NB4 (cell line): ENCODE measurements around the gene IFNA14.
A peak's percentile ranks its signal among the peaks of the same experiment; 100 is the strongest.
"Not testable (repeated sequence)": the region's sequence is repeated elsewhere in the genome, so short reads cannot be mapped to it uniquely, and the experiment has no call there.

ENCODE experiments used
- DNase-seq: peaks from one replicate; pipeline ENCODE4 v3.0.0; 2010; ENCODE audit warnings: low read depth
- H3K4me3 ChIP-seq: one replicate; pipeline ENCODE4 v1.5.1; 2011; ENCODE audit warnings: mild to moderate bottlenecking, low read depth, low read length, moderate library complexity
- CTCF ChIP-seq: IDR thresholded peaks from one replicate; pipeline ENCODE4 v1.5.1; 2012; ENCODE audit warnings: low read depth, low read length
- MYC ChIP-seq: IDR thresholded peaks from 2 replicates; pipeline ENCODE4 v1.6.1; 2011; ENCODE audit warnings: low read depth, low read length
- POLR2A ChIP-seq: IDR thresholded peaks from 2 replicates; pipeline ENCODE4 v1.6.1; 2011; ENCODE audit warnings: mild to moderate bottlenecking; ENCODE audit not compliant: insufficient read length; ENCODE audit errors: extremely low read depth
- TF ChIP-seq, protein P1 (sequence below): IDR thresholded peaks from 2 replicates; pipeline ENCODE4 v1.6.1; 2011; ENCODE audit warnings: low read depth, low read length

Gene IFNA14

DNA sequence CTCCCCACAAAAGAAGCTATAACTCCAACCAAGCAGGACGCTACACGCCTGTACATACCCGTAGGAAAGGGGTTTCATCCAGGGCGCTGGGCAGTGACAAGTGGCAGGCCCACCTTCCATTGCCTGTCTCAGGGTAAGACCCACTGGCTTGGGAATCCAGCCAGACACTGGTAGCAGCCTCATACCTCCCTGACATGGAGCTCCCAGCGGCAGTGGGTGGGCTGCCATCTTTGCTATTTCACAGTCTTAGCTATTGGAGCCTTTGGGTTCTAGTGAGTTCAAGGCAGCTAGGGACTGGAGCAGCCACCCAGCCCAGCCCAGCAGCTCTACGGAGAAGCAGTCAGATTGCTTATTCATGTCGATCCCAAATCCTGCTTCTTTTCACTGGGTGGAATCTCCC is 29.5 kb downstream of the IFNA14 start:
- no peak for DNase-seq
- H3K4me3 ChIP-seq = no peak overlapping the region
- TF ChIP-seq, protein P1, sequence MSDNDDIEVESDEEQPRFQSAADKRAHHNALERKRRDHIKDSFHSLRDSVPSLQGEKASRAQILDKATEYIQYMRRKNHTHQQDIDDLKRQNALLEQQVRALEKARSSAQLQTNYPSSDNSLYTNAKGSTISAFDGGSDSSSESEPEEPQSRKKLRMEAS = no peak
- no peak for TF ChIP-seq POLR2A
- no peak for TF ChIP-seq MYC
- TF ChIP-seq CTCF = no peak

DNA sequence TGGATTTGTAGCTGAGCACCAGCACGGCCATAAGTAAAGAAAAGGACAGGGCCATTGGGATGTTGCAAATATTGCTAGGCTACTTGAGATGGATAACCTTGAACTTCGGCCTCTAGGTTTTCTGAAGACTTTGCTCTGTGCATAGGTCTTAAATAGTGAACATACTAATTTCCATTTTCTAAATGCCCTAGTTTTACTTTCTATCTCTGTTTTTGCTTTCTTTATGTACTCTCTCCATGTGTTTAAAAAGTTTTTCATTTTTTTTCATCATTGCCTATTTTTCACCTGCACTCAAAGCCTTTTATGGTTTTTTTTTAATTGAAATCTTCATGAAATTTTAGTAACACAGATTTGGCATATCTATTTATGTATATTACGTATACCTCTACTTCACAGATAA is 32.8 kb downstream of the IFNA14 start, which contains the start of gene IFNA10:
Gene IFNA10 (minus strand): TSS at position 101 of the 400 bp plus-strand sequence. CDS start 46 bp downstream, at position 55.
- not testable (repeated sequence) for DNase-seq, H3K4me3 ChIP-seq

DNA sequence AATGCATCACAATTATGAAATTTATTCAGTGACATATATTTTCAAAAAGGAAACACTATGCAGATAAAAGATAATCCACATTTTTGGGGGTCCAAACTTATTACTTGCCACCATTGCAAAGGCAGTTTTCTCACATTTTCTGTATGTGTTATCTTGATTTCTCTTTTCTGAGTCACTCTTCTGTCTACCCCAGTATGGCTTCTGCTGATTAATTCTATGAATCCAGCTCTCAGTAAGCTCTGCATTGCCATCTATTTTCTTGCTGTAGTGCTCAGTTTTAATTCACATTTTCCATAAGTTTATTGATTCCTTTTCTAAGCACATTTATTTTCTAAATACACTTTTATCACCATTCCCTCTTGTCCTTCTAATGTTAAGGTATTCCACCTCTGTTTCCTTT is 34.6 kb downstream of the IFNA14 start:
- no peak for TF ChIP-seq CTCF
- no peak for TF ChIP-seq POLR2A
- no peak for TF ChIP-seq MYC
- TF ChIP-seq, protein P1 = no peak
- DNase-seq = no peak
- H3K4me3 ChIP-seq = no peak overlapping the region

DNA sequence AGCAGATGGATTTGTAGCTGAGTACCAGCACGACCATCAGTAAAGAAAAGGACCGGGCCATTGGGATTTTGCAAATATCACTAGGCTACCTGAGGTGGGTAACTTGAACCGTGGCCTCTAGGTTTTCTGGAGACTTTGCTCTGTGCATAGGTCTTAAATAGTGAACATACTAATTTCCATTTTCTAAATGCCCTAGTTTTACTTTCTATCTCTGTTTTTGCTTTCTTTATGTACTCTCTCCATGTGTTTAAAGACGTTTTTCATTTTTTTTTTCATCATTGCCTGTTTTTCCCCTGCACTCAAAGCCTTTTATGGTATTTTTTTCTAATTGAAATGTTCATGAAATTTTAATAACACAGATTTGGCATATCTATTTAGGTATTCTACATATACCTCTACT is 37.7 kb downstream of the IFNA14 start, which contains the start of gene IFNA7:
Gene IFNA7 (minus strand): TSS at position 101 of the 400 bp plus-strand sequence. CDS start 40 bp downstream, at position 61.
- DNase-seq, H3K4me3 ChIP-seq: not testable (repeated sequence)

- DNase-seq = peak; percentile 65
- H3K4me3 ChIP-seq = not testable (repeated sequence)
- peak; percentile 85 for TF ChIP-seq CTCF
Observed at GRCh38 chr9:21194867-21195776, 44.7 kb downstream of the IFNA14 start.
